Naive thymus-derived CD4-positive, alpha-beta T cell (primary cell): ENCODE data around the gene ZNF638. TPM values are rescaled to one million over a fixed set of nuclear protein-coding genes. Genes with fewer than 3 reads are reported as not detected.

Experiments used
- ATAC-seq: fragments of 150-1000 bp; cut with Tn5 transposase; 2 replicates; pipeline ENCODE4 v1.10.0; 2021; ENCODE audit warnings: mild to moderate bottlenecking, moderate library complexity
- CTCF ChIA-PET: fragments of 350-600 bp; sonication (Branson Sonifier 250); formaldehyde crosslinking; loops from one replicate; lab custom pipeline; 2021; ENCODE audit warnings: antibody characterized with exemption; lab: Charles Lee
- POLR2A ChIA-PET: fragments of 350-600 bp; sonication (Branson Sonifier 250); formaldehyde crosslinking; loops from one replicate; lab custom pipeline; 2021; ENCODE audit warnings: antibody characterized with exemption, inconsistent platforms; lab: Charles Lee
- DNase-seq, 9 donors: peaks; one replicate each; pipeline versions ENCODE4 v3.0.0 to v3.0.0-alpha.2; 2020 to 2022; ENCODE audit warnings: mixed read lengths in 1 of 9
- H3K27ac ChIP-seq: one replicate; pipeline ENCODE4 v1.7.0; 2013; ENCODE audit warnings: mild to moderate bottlenecking, low read depth, low read length, moderate library complexity
- H3K27me3 ChIP-seq, 2 donors: one replicate each; pipeline ENCODE4 v1.7.0; 2013; ENCODE audit warnings: low read length in 2 of 2, mild to moderate bottlenecking in 2 of 2, moderate library complexity in 2 of 2; ENCODE audit not compliant: control insufficient read depth in 2 of 2, insufficient read depth in 2 of 2
- H3K36me3 ChIP-seq, 3 experiments: 1 replicate in 2 of 3; 2 replicates in 1 of 3; pipeline ENCODE4 v1.7.0; 2013; ENCODE audit warnings: low read length in 3 of 3, mild to moderate bottlenecking in 3 of 3, moderate library complexity in 1 of 3; ENCODE audit not compliant: insufficient read depth in 3 of 3, control insufficient read depth in 2 of 3
- H3K4me1 ChIP-seq, 2 donors: one replicate each; pipeline ENCODE4 v1.7.0; 2013; ENCODE audit warnings: low read length in 2 of 2, mild to moderate bottlenecking in 2 of 2, moderate library complexity in 1 of 2; ENCODE audit not compliant: control insufficient read depth in 2 of 2, insufficient read depth in 2 of 2
- H3K4me3 ChIP-seq: 2 replicates; pipeline ENCODE4 v1.7.0; 2013; ENCODE audit warnings: mild to moderate bottlenecking, low read length
- H3K9me3 ChIP-seq, 3 experiments: 1 replicate in 2 of 3; 2 replicates in 1 of 3; pipeline ENCODE4 v1.7.0; 2013; ENCODE audit warnings: low read length in 3 of 3; ENCODE audit not compliant: control insufficient read depth in 2 of 3
- H3K27ac Mint-ChIP-seq, 9 donors: one replicate each; pipeline ENCODE4 v1.8.0; 2020 to 2022; ENCODE audit warnings: mixed read lengths in 9 of 9, mild to moderate bottlenecking in 8 of 9, moderate library complexity in 5 of 9, inconsistent platforms in 2 of 9
- H3K27me3 Mint-ChIP-seq, 5 donors: one replicate each; pipeline ENCODE4 v1.8.0; 2021 to 2022; ENCODE audit warnings: mixed read lengths in 5 of 5, mild to moderate bottlenecking in 1 of 5
- H3K36me3 Mint-ChIP-seq, 5 donors: one replicate each; pipeline ENCODE4 v1.8.0; 2020 to 2022; ENCODE audit warnings: mixed read lengths in 5 of 5, mild to moderate bottlenecking in 3 of 5, inconsistent platforms in 1 of 5
- H3K4me1 Mint-ChIP-seq, 7 donors: one replicate each; pipeline ENCODE4 v1.8.0; 2020 to 2022; ENCODE audit warnings: mixed read lengths in 7 of 7, mild to moderate bottlenecking in 3 of 7, inconsistent platforms in 1 of 7
- H3K4me3 Mint-ChIP-seq, 10 donors: one replicate each; pipeline ENCODE4 v1.8.0; 2020 to 2022; ENCODE audit warnings: mild to moderate bottlenecking in 10 of 10, mixed read lengths in 10 of 10, moderate library complexity in 6 of 10, inconsistent platforms in 2 of 10
- H3K9me3 Mint-ChIP-seq, 11 donors: one replicate each; pipeline ENCODE4 v1.8.0; 2020 to 2022; ENCODE audit warnings: mixed read lengths in 11 of 11, mild to moderate bottlenecking in 4 of 11, inconsistent platforms in 1 of 11, moderate library complexity in 1 of 11
- intact Hi-C, 2 donors: fragments of 100-400 bp; cut with micrococcal nuclease; formaldehyde crosslinking; loops; one replicate each; pipeline ENCODE4 v1.15.1; 2023
- polyA plus RNA-seq, 2 donors: library from polyadenylated mRNA; unstranded; fragments of 300-500 nt; fragmentation: Illumina TruSeq; gene quantifications; one replicate each; pipeline ENCODE4 v1.2.3, GENCODE V29; 2021
- total RNA-seq, 6 experiments: library from RNA in 5 of 6; stranded (reverse) in 5 of 6; gene quantifications; 1 replicate in 5 of 6; 2 replicates in 1 of 6; pipeline ENCODE4 v1.2.3 and lab custom pipeline; 2021 to 2026

The ZNF638 gene, protein sequence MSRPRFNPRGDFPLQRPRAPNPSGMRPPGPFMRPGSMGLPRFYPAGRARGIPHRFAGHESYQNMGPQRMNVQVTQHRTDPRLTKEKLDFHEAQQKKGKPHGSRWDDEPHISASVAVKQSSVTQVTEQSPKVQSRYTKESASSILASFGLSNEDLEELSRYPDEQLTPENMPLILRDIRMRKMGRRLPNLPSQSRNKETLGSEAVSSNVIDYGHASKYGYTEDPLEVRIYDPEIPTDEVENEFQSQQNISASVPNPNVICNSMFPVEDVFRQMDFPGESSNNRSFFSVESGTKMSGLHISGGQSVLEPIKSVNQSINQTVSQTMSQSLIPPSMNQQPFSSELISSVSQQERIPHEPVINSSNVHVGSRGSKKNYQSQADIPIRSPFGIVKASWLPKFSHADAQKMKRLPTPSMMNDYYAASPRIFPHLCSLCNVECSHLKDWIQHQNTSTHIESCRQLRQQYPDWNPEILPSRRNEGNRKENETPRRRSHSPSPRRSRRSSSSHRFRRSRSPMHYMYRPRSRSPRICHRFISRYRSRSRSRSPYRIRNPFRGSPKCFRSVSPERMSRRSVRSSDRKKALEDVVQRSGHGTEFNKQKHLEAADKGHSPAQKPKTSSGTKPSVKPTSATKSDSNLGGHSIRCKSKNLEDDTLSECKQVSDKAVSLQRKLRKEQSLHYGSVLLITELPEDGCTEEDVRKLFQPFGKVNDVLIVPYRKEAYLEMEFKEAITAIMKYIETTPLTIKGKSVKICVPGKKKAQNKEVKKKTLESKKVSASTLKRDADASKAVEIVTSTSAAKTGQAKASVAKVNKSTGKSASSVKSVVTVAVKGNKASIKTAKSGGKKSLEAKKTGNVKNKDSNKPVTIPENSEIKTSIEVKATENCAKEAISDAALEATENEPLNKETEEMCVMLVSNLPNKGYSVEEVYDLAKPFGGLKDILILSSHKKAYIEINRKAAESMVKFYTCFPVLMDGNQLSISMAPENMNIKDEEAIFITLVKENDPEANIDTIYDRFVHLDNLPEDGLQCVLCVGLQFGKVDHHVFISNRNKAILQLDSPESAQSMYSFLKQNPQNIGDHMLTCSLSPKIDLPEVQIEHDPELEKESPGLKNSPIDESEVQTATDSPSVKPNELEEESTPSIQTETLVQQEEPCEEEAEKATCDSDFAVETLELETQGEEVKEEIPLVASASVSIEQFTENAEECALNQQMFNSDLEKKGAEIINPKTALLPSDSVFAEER (N-terminal part only)
- total RNA-seq (100 to 1,000 TPM; 113 to 204 (median 121) TPM), polyA plus RNA-seq (10 to 100 TPM; 57.6 to 72.7 TPM), total RNA-seq (lab: John Stamatoyannopoulos, UW) (243 reads per million, percentile 94 among the genes with 10 or more reads in this experiment)

- intact Hi-C loops = loop anchor here (1.0 to 10.0 kb wide), 16 partner anchors 15 to 1900 kb away; partner anchors contain the start of genes MCEE (in 2 of the 2), MPHOSPH10 (in 2 of the 2), NAGK (in 2 of the 2) and PAIP2B (in 2 of the 2)
Observed at GRCh38 chr2:71331581-71332434, at the start of gene ZNF638. Gene ZNF638 (plus strand): TSS chr2:71331782. CDS start chr2:71348955, 17,173 bp downstream.

GRCh38 chr2:71281950-71282349 lies 49.6 kb upstream of the ZNF638 start:
- ATAC-seq (no peak), DNase-seq (no peak)
- peaks cover 58 to 76% (median 65%) of the 10 kb centered on the region in 5 donors for H3K27me3 Mint-ChIP-seq
- intact Hi-C loops = loop anchor here in 1 of 2 donors (5.0 kb wide), 1 partner anchor 260 kb away; no protein-coding TSS in a partner anchor
- Histone ChIP-seq H3K4me1 (peaks cover 4 to 9% of the 10 kb centered on the region in 2 donors), H3K27me3 (peaks cover 6 to 15% of the 10 kb centered on the region in 2 donors), H3K36me3 (no peaks in the 10 kb centered on the region), H3K9me3 (no peaks in the 10 kb centered on the region), H3K27ac (no peak overlapping the region), H3K4me3 (no peak overlapping the region)
- H3K27ac Mint-ChIP-seq = peak overlapping the region in 1 of 9 donors; percentile 7
- no peaks in the 10 kb centered on the region for H3K9me3 Mint-ChIP-seq
- ChIA-PET CTCF (no interaction called here), POLR2A (no interaction called here)
- H3K4me1 Mint-ChIP-seq = peaks cover 9 to 11% (median 10%) of the 10 kb centered on the region in 7 donors
- no peaks in the 10 kb centered on the region for H3K36me3 Mint-ChIP-seq
- H3K4me3 Mint-ChIP-seq = no peak overlapping the region

More at GRCh38 chr2:71331581-71332434, at the start of gene ZNF638:
- Histone ChIP-seq H3K27me3 (no peaks in the 10 kb centered on the region), H3K36me3 (peaks cover 0 to 7% (median 0%) of the 10 kb centered on the region in 3 experiments), H3K9me3 (no peaks in the 10 kb centered on the region), H3K4me3 (peak within 1 kb of the TSS; percentile 79), H3K27ac (peak within 1 kb of the TSS; percentile 99), H3K4me1 (peaks cover 25 to 29% of the 10 kb centered on the region in 2 donors)
- DNase-seq (peak; percentile 89 to 94 (median 93)), ATAC-seq (peak; percentile 98)
- peak within 1 kb of the TSS; percentile 97 to 100 (median 100) for H3K27ac Mint-ChIP-seq
- peaks cover 5 to 10% (median 7%) of the 10 kb centered on the region in 5 donors for H3K36me3 Mint-ChIP-seq
- ChIA-PET POLR2A (interaction anchor here (0.5 to 2.4 kb wide), 20 partner anchors 9 to 1935 kb away, joined by 3 to 21 read pairs (median 4); partner anchors contain the start of genes MCEE, MPHOSPH10, NAGK and PAIP2B), CTCF (interaction anchor here (0.6 to 1.5 kb wide), 8 partner anchors 11 to 178 kb away, joined by 3 to 10 read pairs (median 4); no protein-coding TSS in a partner anchor)
- H3K4me3 Mint-ChIP-seq = peak within 1 kb of the TSS; percentile 95 to 100 (median 99)
- H3K27me3 Mint-ChIP-seq = peaks cover 0 to 20% (median 5%) of the 10 kb centered on the region in 5 donors
- H3K4me1 Mint-ChIP-seq = peaks cover 19 to 56% (median 40%) of the 10 kb centered on the region in 7 donors
- no peaks in the 10 kb centered on the region for H3K9me3 Mint-ChIP-seq

DNA sequence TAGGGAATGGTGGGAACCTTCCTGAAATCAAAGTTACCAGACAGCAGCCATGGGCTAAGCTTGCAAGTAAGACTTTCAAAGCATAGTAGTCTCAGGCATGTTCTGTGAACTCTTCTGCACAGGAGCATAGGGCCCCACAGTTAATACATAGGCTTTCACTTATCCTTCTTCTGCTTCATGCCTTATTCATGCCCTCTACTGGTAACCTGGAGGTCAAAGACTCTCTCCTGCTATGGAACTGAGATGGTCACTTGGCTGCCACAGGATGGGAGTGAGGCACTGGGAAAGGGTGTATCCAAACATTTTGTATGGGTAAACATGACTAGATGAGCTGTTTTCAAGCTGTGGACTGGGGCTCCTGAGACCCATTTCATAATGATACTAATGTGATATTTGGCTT lies 49.1 kb upstream of the ZNF638 start:
- Mint-ChIP-seq H3K9me3 (no peaks in the 10 kb centered on the region), H3K27me3 (peaks cover 54 to 71% (median 59%) of the 10 kb centered on the region in 5 donors), H3K4me1 (peaks cover 5 to 6% (median 5%) of the 10 kb centered on the region in 7 donors), H3K36me3 (no peaks in the 10 kb centered on the region), H3K27ac (no peak overlapping the region), H3K4me3 (no peak overlapping the region)
- Histone ChIP-seq H3K27ac (no peak overlapping the region), H3K4me1 (peaks cover 0 to 3% of the 10 kb centered on the region in 2 donors), H3K4me3 (no peak overlapping the region), H3K36me3 (no peaks in the 10 kb centered on the region), H3K9me3 (no peaks in the 10 kb centered on the region), H3K27me3 (peaks cover 6 to 12% of the 10 kb centered on the region in 2 donors)
- CTCF ChIA-PET = no interaction called here
- DNase-seq (no peak), ATAC-seq (no peak)
- intact Hi-C loops = loop anchor here in 1 of 2 donors (5.0 kb wide), 1 partner anchor 260 kb away; no protein-coding TSS in a partner anchor
- POLR2A ChIA-PET = no interaction called here

DNA sequence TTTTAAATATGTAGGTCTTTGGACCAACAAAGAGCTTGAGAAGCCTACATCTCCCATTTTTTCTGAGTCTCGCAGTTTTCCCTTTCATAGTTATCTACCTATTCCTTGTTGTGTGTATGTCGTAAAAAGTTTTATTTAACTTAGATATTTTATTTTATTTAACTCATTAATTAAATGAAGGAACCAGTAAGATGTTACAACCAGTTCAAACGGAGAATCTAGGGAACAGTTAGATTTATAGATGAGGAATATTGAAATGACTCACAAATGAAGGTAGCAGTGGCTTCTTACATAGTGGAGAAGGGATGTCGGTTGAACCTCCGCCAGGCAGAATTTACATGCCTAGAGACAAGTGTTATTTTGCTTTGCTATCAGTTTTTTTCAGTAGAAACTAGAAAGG lies 48.5 kb upstream of the ZNF638 start:
- Histone ChIP-seq H3K27me3 (peaks cover under 1 to 7% of the 10 kb centered on the region in 2 donors), H3K27ac (no peak overlapping the region), H3K4me3 (no peak overlapping the region), H3K9me3 (no peaks in the 10 kb centered on the region), H3K4me1 (no peaks in the 10 kb centered on the region), H3K36me3 (no peaks in the 10 kb centered on the region)
- no peak overlapping the region for H3K4me3 Mint-ChIP-seq
- H3K27ac Mint-ChIP-seq = no peak overlapping the region
- no peaks in the 10 kb centered on the region for H3K4me1 Mint-ChIP-seq
- no peaks in the 10 kb centered on the region for H3K9me3 Mint-ChIP-seq
- H3K36me3 Mint-ChIP-seq = no peaks in the 10 kb centered on the region
- ChIA-PET CTCF (no interaction called here), POLR2A (no interaction called here)
- peaks cover 50 to 64% (median 53%) of the 10 kb centered on the region in 5 donors for H3K27me3 Mint-ChIP-seq
- DNase-seq (no peak), ATAC-seq (no peak)
- intact Hi-C loops = loop anchor here in 1 of 2 donors (5.0 kb wide), 1 partner anchor 261 kb away; no protein-coding TSS in a partner anchor

- no peak for DNase-seq
- CTCF ChIA-PET = no interaction called here
- Histone ChIP-seq H3K4me3 (no peak overlapping the region), H3K9me3 (no peaks in the 10 kb centered on the region), H3K36me3 (no peaks in the 10 kb centered on the region), H3K27ac (no peak overlapping the region), H3K4me1 (no peaks in the 10 kb centered on the region), H3K27me3 (no peaks in the 10 kb centered on the region)
- H3K27ac Mint-ChIP-seq = no peak overlapping the region
- no peaks in the 10 kb centered on the region for H3K36me3 Mint-ChIP-seq
- no peak overlapping the region for H3K4me3 Mint-ChIP-seq
- no peaks in the 10 kb centered on the region for H3K4me1 Mint-ChIP-seq
- intact Hi-C loops = loop anchor here in 1 of 2 donors (2.0 kb wide), 1 partner anchor 37 kb away; no protein-coding TSS in a partner anchor
- H3K27me3 Mint-ChIP-seq = peaks cover 31 to 43% (median 33%) of the 10 kb centered on the region in 5 donors
- POLR2A ChIA-PET = interaction anchor here (0.6 kb wide), 1 partner anchor 14 kb away, joined by 3 read pairs; no protein-coding TSS in a partner anchor
- ATAC-seq = no peak
- no peaks in the 10 kb centered on the region for H3K9me3 Mint-ChIP-seq
Observed at GRCh38 chr2:71285706-71286105, 45.9 kb upstream of the ZNF638 start.
